A673 (cell line): ENCODE measurements around the gene UBE2E2. TPM values are rescaled to one million over a fixed set of nuclear protein-coding genes. Genes with fewer than 3 reads are reported as not detected.

ENCODE experiments used
- BruUV-seq: library from RNA; stranded (reverse); fragments of 400-500 nt; replicated peaks from 2 replicates; lab custom pipeline; 2021; lab: Mats Ljungman, UMichigan
- CTCF ChIA-PET: fragments of 300-600 bp; sonication (Branson Sonifier 250); formaldehyde crosslinking; loops from one replicate; lab custom pipeline; 2022; ENCODE audit warnings: antibody characterized with exemption; lab: Charles Lee
- POLR2A ChIA-PET: fragments of 300-600 bp; sonication (Branson Sonifier 250); formaldehyde crosslinking; loops from one replicate; lab custom pipeline; 2022; ENCODE audit warnings: antibody characterized with exemption; ENCODE audit not compliant: low non-redundant PET; lab: Charles Lee
- DNase-seq: peaks from one replicate; pipeline ENCODE4 v3.0.0-alpha.2; 2015; ENCODE audit warnings: low spot score
- H3K27ac ChIP-seq: fragments of 200-600 bp; sonication (generic); 2 replicates; pipeline ENCODE4 v1.5.1; 2016; ENCODE audit warnings: mixed run types, low read depth, mild to moderate bottlenecking, mixed read lengths, antibody characterized with exemption, low read length; ENCODE audit not compliant: poor library complexity, severe bottlenecking
- H3K27me3 ChIP-seq: fragments of 200-600 bp; sonication (generic); replicated peaks from 2 replicates; pipeline ENCODE4 v1.6.1; 2017; ENCODE audit warnings: mixed run types, low read depth, mild to moderate bottlenecking, mixed read lengths, antibody characterized with exemption, low read length; ENCODE audit not compliant: insufficient read depth, poor library complexity
- H3K36me3 ChIP-seq: fragments of 200-600 bp; sonication (generic); 2 replicates; pipeline ENCODE4 v1.6.1; 2016; ENCODE audit warnings: mixed run types, mild to moderate bottlenecking, mixed read lengths, antibody characterized with exemption, low read length; ENCODE audit not compliant: insufficient read depth, poor library complexity, severe bottlenecking
- H3K4me1 ChIP-seq: fragments of 200-600 bp; sonication (generic); 2 replicates; pipeline ENCODE4 v1.6.1; 2017; ENCODE audit warnings: mixed run types, mild to moderate bottlenecking, mixed read lengths, antibody characterized with exemption, low read length; ENCODE audit not compliant: insufficient read depth, poor library complexity, severe bottlenecking
- H3K4me3 ChIP-seq: fragments of 200-600 bp; sonication (generic); 2 replicates; pipeline ENCODE4 v1.5.1; 2016; ENCODE audit warnings: low read depth, mixed run types, mild to moderate bottlenecking, mixed read lengths, low read length; ENCODE audit not compliant: poor library complexity, severe bottlenecking
- H3K9me3 ChIP-seq: fragments of 200-600 bp; sonication (generic); 2 replicates; pipeline ENCODE4 v1.6.1; 2016; ENCODE audit warnings: mixed run types, low read depth, mild to moderate bottlenecking, mixed read lengths, antibody characterized with exemption, low read length; ENCODE audit not compliant: poor library complexity, severe bottlenecking
- EZH2 ChIP-seq: fragments of 200-600 bp; sonication (generic); IDR thresholded peaks from 2 replicates; pipeline ENCODE4 v1.6.1; 2017; ENCODE audit warnings: borderline replicate concordance, low read depth, mild to moderate bottlenecking, mixed read lengths, antibody characterized with exemption, low read length; ENCODE audit not compliant: poor library complexity, severe bottlenecking
- intact Hi-C: fragments of 100-400 bp; cut with micrococcal nuclease; formaldehyde crosslinking; loops from one replicate; pipeline ENCODE4 v1.10.0; 2022; ENCODE audit not compliant: unreplicated experiment
- total RNA-seq: library from RNA; stranded (reverse); gene quantifications from 2 replicates; pipeline ENCODE4 v1.2.3, GENCODE V29; 2021
- TF ChIP-seq, protein P1 (sequence below): fragments of 300-800, 200-600 bp; sonication (generic); conservative IDR thresholded peaks from 2 replicates; pipeline ENCODE4 v1.5.1; 2017; ENCODE audit warnings: low read depth, mild to moderate bottlenecking, antibody characterized with exemption, low read length, moderate library complexity, mixed read lengths

UBE2E2 gene
- total RNA-seq, 1 experiment from 2014 or later: 2.0 TPM

DNA sequence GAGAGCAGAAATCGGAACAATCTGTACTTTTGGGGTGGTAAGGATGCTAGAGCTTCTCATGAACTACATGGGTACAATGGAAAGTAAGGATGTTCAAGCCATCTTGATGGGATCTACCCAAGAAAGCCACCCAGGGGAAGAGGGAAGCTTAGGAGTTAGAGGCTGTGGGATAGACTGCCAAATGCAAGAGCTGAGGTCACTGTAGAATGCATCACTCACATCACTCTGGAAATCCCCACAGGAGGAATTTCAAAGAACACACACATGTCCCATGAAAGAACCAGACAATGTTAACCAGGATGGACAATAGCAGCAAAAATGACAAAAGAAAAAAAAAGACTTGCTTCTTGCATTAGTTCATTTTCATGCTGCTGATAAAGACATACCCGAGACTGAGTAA, 32.8 kb upstream of the UBE2E2 start:
- no TSS peak for BruUV-seq
- intact Hi-C loops: no loop called here
- no peaks in the 10 kb centered on the region for H3K9me3 ChIP-seq
- H3K4me3 ChIP-seq: no peak overlapping the region
- DNase-seq: no peak
- H3K27ac ChIP-seq: no peak overlapping the region
- POLR2A ChIA-PET: no interaction called here
- CTCF ChIA-PET: no interaction called here
- H3K27me3 ChIP-seq: no peaks in the 10 kb centered on the region
- H3K36me3 ChIP-seq: no peaks in the 10 kb centered on the region
- TF ChIP-seq, protein P1, sequence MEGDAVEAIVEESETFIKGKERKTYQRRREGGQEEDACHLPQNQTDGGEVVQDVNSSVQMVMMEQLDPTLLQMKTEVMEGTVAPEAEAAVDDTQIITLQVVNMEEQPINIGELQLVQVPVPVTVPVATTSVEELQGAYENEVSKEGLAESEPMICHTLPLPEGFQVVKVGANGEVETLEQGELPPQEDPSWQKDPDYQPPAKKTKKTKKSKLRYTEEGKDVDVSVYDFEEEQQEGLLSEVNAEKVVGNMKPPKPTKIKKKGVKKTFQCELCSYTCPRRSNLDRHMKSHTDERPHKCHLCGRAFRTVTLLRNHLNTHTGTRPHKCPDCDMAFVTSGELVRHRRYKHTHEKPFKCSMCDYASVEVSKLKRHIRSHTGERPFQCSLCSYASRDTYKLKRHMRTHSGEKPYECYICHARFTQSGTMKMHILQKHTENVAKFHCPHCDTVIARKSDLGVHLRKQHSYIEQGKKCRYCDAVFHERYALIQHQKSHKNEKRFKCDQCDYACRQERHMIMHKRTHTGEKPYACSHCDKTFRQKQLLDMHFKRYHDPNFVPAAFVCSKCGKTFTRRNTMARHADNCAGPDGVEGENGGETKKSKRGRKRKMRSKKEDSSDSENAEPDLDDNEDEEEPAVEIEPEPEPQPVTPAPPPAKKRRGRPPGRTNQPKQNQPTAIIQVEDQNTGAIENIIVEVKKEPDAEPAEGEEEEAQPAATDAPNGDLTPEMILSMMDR: no peak
- TF ChIP-seq EZH2: no peak
- no peaks in the 10 kb centered on the region for H3K4me1 ChIP-seq

DNA sequence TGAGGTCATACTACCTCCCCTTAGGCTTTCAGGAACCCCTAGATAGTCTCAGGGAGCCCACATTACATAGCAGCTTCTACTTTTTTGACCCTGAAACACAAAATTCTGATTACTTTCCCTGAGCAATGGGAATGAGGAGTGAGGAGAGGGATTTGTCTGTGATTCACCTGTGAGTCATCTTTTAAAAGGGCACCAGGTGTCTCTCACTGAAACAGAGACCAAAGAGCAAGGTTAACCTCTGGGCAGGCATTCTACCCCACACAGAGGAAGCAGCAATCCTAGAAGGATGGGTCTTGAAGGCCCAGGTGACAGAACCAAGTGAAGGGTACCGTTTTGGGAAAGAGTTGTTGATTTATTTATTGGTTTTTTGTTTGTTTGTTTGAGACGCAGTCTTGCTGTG, 31.1 kb upstream of the UBE2E2 start:
- CTCF ChIA-PET: no interaction called here
- Histone ChIP-seq H3K27me3 (no peaks in the 10 kb centered on the region), H3K36me3 (no peaks in the 10 kb centered on the region), H3K4me1 (no peaks in the 10 kb centered on the region), H3K27ac (no peak overlapping the region), H3K4me3 (no peak overlapping the region), H3K9me3 (no peaks in the 10 kb centered on the region)
- POLR2A ChIA-PET: no interaction called here
- intact Hi-C loops: no loop called here
- TF ChIP-seq, protein P1: no peak
- TF ChIP-seq EZH2: no peak
- BruUV-seq: no TSS peak
- no peak for DNase-seq

DNA sequence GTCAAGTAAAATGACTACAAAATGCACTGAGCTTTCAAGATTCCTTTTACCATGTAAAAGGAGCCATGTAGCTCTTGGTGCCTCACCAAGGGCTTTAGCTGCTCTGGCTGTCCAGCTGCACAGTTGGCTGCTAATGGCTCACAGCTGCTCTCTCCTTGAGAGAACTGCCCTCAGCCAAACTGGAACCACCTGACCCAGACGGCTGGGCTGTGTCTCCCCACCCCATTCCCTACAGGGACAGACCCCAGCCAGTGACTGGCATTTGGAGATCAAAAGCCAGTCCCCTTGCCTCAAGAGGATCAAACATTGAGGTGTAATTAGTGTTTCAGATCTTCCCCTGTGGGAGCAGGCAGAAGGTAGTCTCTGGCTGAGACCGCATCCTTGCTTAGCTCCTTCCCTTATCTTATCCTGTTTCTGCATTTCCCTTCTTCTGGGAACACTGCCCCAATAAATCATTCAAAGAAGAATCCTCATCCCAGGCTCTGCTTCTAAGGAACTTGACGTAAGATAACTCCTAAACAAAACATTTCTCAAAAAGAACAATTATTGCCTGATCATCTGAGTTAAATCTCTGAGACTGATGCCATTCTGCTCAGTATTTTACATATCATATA, 28.6 kb upstream of the UBE2E2 start:
- no peaks in the 10 kb centered on the region for H3K9me3 ChIP-seq
- no peaks in the 10 kb centered on the region for H3K4me1 ChIP-seq
- H3K4me3 ChIP-seq: no peak overlapping the region
- no peaks in the 10 kb centered on the region for H3K36me3 ChIP-seq
- no peaks in the 10 kb centered on the region for H3K27me3 ChIP-seq
- intact Hi-C loops: no loop called here
- no peak overlapping the region for H3K27ac ChIP-seq
- ChIA-PET CTCF (no interaction called here), POLR2A (no interaction called here)
- BruUV-seq: no TSS peak
- TF ChIP-seq, protein P1: no peak
- TF ChIP-seq EZH2: no peak
- DNase-seq: no peak
